DND-41 (cell line): Measurements from ENCODE around the gene GCDH.

Experiments used
- ATAC-seq: fragments of 200-7000 bp; cut with Tn5 transposase; 3 replicates; pipeline ENCODE4 v1.9.1; 2021; ENCODE audit warnings: low read depth; ENCODE audit not compliant: insufficient read depth
- DNase-seq: peaks from one replicate; pipeline ENCODE4 v3.0.0-alpha.2; 2020
- H2AFZ ChIP-seq: 2 replicates; pipeline ENCODE4 v1.6.0; 2012; ENCODE audit warnings: low read depth, low read length
- H3K27ac ChIP-seq: 2 replicates; pipeline ENCODE4 v1.5.1; 2012; ENCODE audit warnings: low read length, inconsistent platforms
- H3K27me3 ChIP-seq: fragments of 200-600 bp; sonication (generic); 2 replicates; pipeline ENCODE4 v1.6.0; 2012; ENCODE audit warnings: low read length, mild to moderate bottlenecking, inconsistent platforms; ENCODE audit not compliant: insufficient read depth, poor library complexity
- H3K36me3 ChIP-seq: 2 replicates; pipeline ENCODE4 v1.5.1; 2012; ENCODE audit warnings: low read length, inconsistent platforms; ENCODE audit not compliant: insufficient read depth
- H3K4me1 ChIP-seq: 2 replicates; pipeline ENCODE4 v1.5.1; 2012; ENCODE audit warnings: mild to moderate bottlenecking, low read length; ENCODE audit not compliant: insufficient read depth
- H3K4me2 ChIP-seq: 2 replicates; pipeline ENCODE4 v1.6.0; 2012; ENCODE audit warnings: mild to moderate bottlenecking, moderate library complexity, low read length, inconsistent platforms; ENCODE audit not compliant: insufficient read depth
- H3K4me3 ChIP-seq, 2 experiments: fragments of 200-600 bp in 1 of 2; shearing (Covaris generic) in 1 of 2; 2 replicates each; pipeline ENCODE4 v1.5.1; 2012 to 2016; ENCODE audit warnings: inconsistent platforms in 2 of 2, low read length in 2 of 2, mild to moderate bottlenecking in 2 of 2, low read depth in 1 of 2, moderate library complexity in 1 of 2
- H3K79me2 ChIP-seq: 2 replicates; pipeline ENCODE4 v1.6.0; 2012; ENCODE audit warnings: low read length, inconsistent platforms; ENCODE audit not compliant: insufficient read depth
- H3K9ac ChIP-seq: 2 replicates; pipeline ENCODE4 v1.6.0; 2012; ENCODE audit warnings: low read depth, mild to moderate bottlenecking, inconsistent platforms, low read length, moderate library complexity
- H3K9me3 ChIP-seq: 2 replicates; pipeline ENCODE4 v1.5.1; 2012; ENCODE audit warnings: low read length, moderate library complexity, mild to moderate bottlenecking, inconsistent platforms; ENCODE audit not compliant: insufficient read depth, severe bottlenecking
- H4K20me1 ChIP-seq: 2 replicates; pipeline ENCODE4 v1.6.0; 2012; ENCODE audit warnings: low read length; ENCODE audit not compliant: insufficient read depth
- CTCF ChIP-seq: IDR thresholded peaks from 2 replicates; pipeline ENCODE4 v1.5.1; 2012; ENCODE audit warnings: borderline replicate concordance, low read length, moderate library complexity, mild to moderate bottlenecking; ENCODE audit not compliant: poor library complexity, severe bottlenecking; ENCODE audit errors: extremely low read depth
- EZH2 ChIP-seq: IDR thresholded peaks from 3 replicates; pipeline ENCODE4 v1.6.1; 2012; ENCODE audit warnings: borderline replicate concordance, low read depth, mild to moderate bottlenecking, moderate library complexity, low read length, inconsistent platforms; ENCODE audit not compliant: severe bottlenecking

The GCDH gene

GRCh38 chr19:12867120-12868099, 23.6 kb upstream of the GCDH start:
- Histone ChIP-seq H3K79me2 (no peaks in the 10 kb centered on the region), H3K27ac (peak overlapping the region; percentile 44; the same call in 1 of the 2 replicates), H3K4me3 (peak overlapping the region; percentile 17 to 56; a peak in 3 of 4 replicates), H4K20me1 (no peaks in the 10 kb centered on the region), H3K27me3 (no peaks in the 10 kb centered on the region), H2AFZ (peak overlapping the region; percentile 75), H3K9ac (peak overlapping the region; percentile 59), H3K36me3 (peaks cover 5% of the 10 kb centered on the region), H3K9me3 (no peaks in the 10 kb centered on the region), H3K4me2 (peak overlapping the region; percentile 71), H3K4me1 (peaks cover 14% of the 10 kb centered on the region)
- ATAC-seq = peak; percentile 82
- DNase-seq = peak; percentile 78
- TF ChIP-seq CTCF (peak; percentile 27), EZH2 (no peak)

- H4K20me1 ChIP-seq = no peaks in the 10 kb centered on the region
- no peak for ATAC-seq
- H3K9ac ChIP-seq = no peak overlapping the region
- peaks cover 13% of the 10 kb centered on the region for H3K36me3 ChIP-seq
- peak overlapping the region; percentile 71 for H3K4me2 ChIP-seq
- no peaks in the 10 kb centered on the region for H3K27me3 ChIP-seq
- no peak overlapping the region for H2AFZ ChIP-seq
- no peaks in the 10 kb centered on the region for H3K9me3 ChIP-seq
- TF ChIP-seq CTCF = no peak
- no peak for TF ChIP-seq EZH2
- H3K79me2 ChIP-seq = no peaks in the 10 kb centered on the region
- peak; percentile 45 for DNase-seq
- peak overlapping the region in 1 of 2 experiments; percentile 56; a peak in 1 of 4 replicates for H3K4me3 ChIP-seq
- peaks cover 14% of the 10 kb centered on the region for H3K4me1 ChIP-seq
- peak overlapping the region; percentile 27; the same call in 1 of the 2 replicates for H3K27ac ChIP-seq
These were observed 22.3 kb upstream of the GCDH start for GRCh38 chr19:12868540-12869112.

- H2AFZ ChIP-seq = no peak overlapping the region
- H3K9ac ChIP-seq = no peak overlapping the region
- no peak for TF ChIP-seq CTCF
- TF ChIP-seq EZH2 = no peak
- no peaks in the 10 kb centered on the region for H4K20me1 ChIP-seq
- H3K9me3 ChIP-seq = no peaks in the 10 kb centered on the region
- ATAC-seq (no peak), DNase-seq (no peak)
- peaks cover 14% of the 10 kb centered on the region for H3K4me1 ChIP-seq
- H3K4me2 ChIP-seq = no peak overlapping the region
- no peak overlapping the region for H3K4me3 ChIP-seq
- H3K27me3 ChIP-seq = no peaks in the 10 kb centered on the region
- no peaks in the 10 kb centered on the region for H3K79me2 ChIP-seq
- H3K36me3 ChIP-seq = peaks cover 36% of the 10 kb centered on the region
- H3K27ac ChIP-seq = no peak overlapping the region
These were observed 19.3 kb upstream of the GCDH start for GRCh38 chr19:12871681-12872080.
